K562 (cell line): ENCODE measurements around the gene DLX2. TPM values are rescaled to one million over a fixed set of nuclear protein-coding genes. Genes with fewer than 3 reads are reported as not detected.

Experiments used
- CREB1 ChIP-seq, 2 experiments: sonication (generic) in 1 of 2; formaldehyde crosslinking in 1 of 2; IDR thresholded peaks; 2 replicates each; pipeline versions ENCODE4 v1.6.1 to v1.8.0; 2012 to 2022; ENCODE audit warnings: inconsistent platforms in 1 of 2, mild to moderate bottlenecking in 1 of 2, missing genetic modification reagents in 1 of 2, moderate library complexity in 1 of 2
- ELF4 ChIP-seq: fragments of 450-650 bp; formaldehyde crosslinking; IDR thresholded peaks from 2 replicates; pipeline ENCODE4 v1.4.0; 2022; ENCODE audit warnings: missing genetic modification characterization
- HDAC8 ChIP-seq: fragments of 450-650 bp; IDR thresholded peaks from 2 replicates; pipeline ENCODE4 v1.6.1; 2016; ENCODE audit warnings: mild to moderate bottlenecking, missing genetic modification characterization, moderate library complexity, missing compliant biosample characterization
- KLF1 ChIP-seq: fragments of 450-650 bp; IDR thresholded peaks from 2 replicates; pipeline ENCODE4 v1.6.1; 2016; ENCODE audit warnings: missing genetic modification characterization, missing compliant biosample characterization
- NFRKB ChIP-seq: fragments of 450-650 bp; IDR thresholded peaks from 2 replicates; pipeline ENCODE4 v1.6.1; 2016; ENCODE audit warnings: low read depth
- NKRF ChIP-seq: fragments of 450-650 bp; IDR thresholded peaks from 2 replicates; pipeline ENCODE4 v1.6.1; 2016; ENCODE audit warnings: borderline replicate concordance
- SFPQ ChIP-seq: fragments of 200-400 bp; formaldehyde crosslinking; IDR thresholded peaks from 2 replicates; pipeline ENCODE4 v1.6.1; 2017; ENCODE audit warnings: mild to moderate bottlenecking, low read depth, low read length, moderate library complexity
- STAT5A ChIP-seq: IDR thresholded peaks from 2 replicates; pipeline ENCODE4 v1.6.1; 2012; ENCODE audit warnings: low read length, inconsistent platforms, borderline replicate concordance
- YY1 ChIP-seq, 3 experiments: IDR thresholded peaks; 2 replicates each; pipeline ENCODE4 v1.6.1; 2011; ENCODE audit warnings: low read length in 2 of 3, mild to moderate bottlenecking in 2 of 3, moderate library complexity in 2 of 3, borderline replicate concordance in 1 of 3, control low read depth in 1 of 3, low read depth in 1 of 3; ENCODE audit not compliant: insufficient read depth in 3 of 3, insufficient replicate concordance in 2 of 3, control insufficient read depth in 1 of 3, insufficient read length in 1 of 3; ENCODE audit errors: extremely low read depth in 1 of 3
- ZNF644 ChIP-seq: fragments of 200-800 bp; sonication (Bioruptor generic); IDR thresholded peaks from 2 replicates; pipeline ENCODE4 v1.6.1; 2016; ENCODE audit warnings: low read depth, missing genetic modification characterization, missing compliant biosample characterization
- polyA plus RNA-seq, 8 experiments: library from polyadenylated mRNA; depleted of rRNA in 4 of 8; stranded (reverse) in 5 of 8; unstranded in 3 of 8; fragments of >200 nt; fragmentation: Nextera tagmentation in 2 of 8; fragmentation: Illumina TruSeq in 1 of 8; extraction: Ambion mirVana in 2 of 8; extraction: Trizol in 1 of 8; gene quantifications; 2 replicates each; pipeline versions ENCODE4 v1.2.1 to v1.2.3, GENCODE V29; 2011 to 2014; ENCODE audit warnings: inconsistent platforms in 1 of 8, missing spikeins in 1 of 8
- total RNA-seq, 7 experiments: library from RNA; depleted of rRNA in 6 of 7; stranded (reverse); fragments of >200 nt in 6 of 7; fragmentation: Illumina TruSeq in 2 of 7; extraction: Trizol in 2 of 7; gene quantifications; 2 replicates each; pipeline versions ENCODE4 v1.2.1 to v1.2.3, GENCODE V29; 2011 to 2021; ENCODE audit warnings: low replicate concordance in 1 of 7
- TF ChIP-seq, protein P1 (sequence below): fragments of 200-600 bp; sonication (generic); IDR thresholded peaks from one replicate; pipeline ENCODE4 v1.6.1; 2012; ENCODE audit warnings: mild to moderate bottlenecking, low read depth, low read length, inconsistent platforms
- TF ChIP-seq, protein P2 (sequence below): fragments of 250-450 bp; sonication (Bioruptor Pico); IDR thresholded peaks from 2 replicates; pipeline ENCODE4 v1.8.0; 2021; ENCODE audit warnings: moderate library complexity, mild to moderate bottlenecking, inconsistent platforms

DLX2 gene
- total and polyA plus RNA-seq, 9 of the 15 experiments (the other 6 are each of a cell fraction or from before 2014, with no cell fraction given), result 0.14 to 4.3 (median 0.86) TPM

DNA sequence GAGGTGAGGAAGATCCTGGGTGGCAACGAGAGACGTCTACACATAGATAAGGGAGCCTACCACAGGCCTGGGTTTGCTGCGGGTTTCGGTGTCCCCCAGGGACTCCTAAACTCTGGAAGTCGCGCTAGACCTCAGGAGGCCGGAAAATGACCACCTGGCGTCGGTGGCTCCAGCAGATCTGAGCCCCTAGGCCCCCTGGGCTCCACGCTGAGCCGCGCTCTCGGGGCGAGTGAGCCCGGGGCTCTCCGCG lies 18.4 kb downstream of the DLX2 start (continued):
- TF ChIP-seq, protein P1, sequence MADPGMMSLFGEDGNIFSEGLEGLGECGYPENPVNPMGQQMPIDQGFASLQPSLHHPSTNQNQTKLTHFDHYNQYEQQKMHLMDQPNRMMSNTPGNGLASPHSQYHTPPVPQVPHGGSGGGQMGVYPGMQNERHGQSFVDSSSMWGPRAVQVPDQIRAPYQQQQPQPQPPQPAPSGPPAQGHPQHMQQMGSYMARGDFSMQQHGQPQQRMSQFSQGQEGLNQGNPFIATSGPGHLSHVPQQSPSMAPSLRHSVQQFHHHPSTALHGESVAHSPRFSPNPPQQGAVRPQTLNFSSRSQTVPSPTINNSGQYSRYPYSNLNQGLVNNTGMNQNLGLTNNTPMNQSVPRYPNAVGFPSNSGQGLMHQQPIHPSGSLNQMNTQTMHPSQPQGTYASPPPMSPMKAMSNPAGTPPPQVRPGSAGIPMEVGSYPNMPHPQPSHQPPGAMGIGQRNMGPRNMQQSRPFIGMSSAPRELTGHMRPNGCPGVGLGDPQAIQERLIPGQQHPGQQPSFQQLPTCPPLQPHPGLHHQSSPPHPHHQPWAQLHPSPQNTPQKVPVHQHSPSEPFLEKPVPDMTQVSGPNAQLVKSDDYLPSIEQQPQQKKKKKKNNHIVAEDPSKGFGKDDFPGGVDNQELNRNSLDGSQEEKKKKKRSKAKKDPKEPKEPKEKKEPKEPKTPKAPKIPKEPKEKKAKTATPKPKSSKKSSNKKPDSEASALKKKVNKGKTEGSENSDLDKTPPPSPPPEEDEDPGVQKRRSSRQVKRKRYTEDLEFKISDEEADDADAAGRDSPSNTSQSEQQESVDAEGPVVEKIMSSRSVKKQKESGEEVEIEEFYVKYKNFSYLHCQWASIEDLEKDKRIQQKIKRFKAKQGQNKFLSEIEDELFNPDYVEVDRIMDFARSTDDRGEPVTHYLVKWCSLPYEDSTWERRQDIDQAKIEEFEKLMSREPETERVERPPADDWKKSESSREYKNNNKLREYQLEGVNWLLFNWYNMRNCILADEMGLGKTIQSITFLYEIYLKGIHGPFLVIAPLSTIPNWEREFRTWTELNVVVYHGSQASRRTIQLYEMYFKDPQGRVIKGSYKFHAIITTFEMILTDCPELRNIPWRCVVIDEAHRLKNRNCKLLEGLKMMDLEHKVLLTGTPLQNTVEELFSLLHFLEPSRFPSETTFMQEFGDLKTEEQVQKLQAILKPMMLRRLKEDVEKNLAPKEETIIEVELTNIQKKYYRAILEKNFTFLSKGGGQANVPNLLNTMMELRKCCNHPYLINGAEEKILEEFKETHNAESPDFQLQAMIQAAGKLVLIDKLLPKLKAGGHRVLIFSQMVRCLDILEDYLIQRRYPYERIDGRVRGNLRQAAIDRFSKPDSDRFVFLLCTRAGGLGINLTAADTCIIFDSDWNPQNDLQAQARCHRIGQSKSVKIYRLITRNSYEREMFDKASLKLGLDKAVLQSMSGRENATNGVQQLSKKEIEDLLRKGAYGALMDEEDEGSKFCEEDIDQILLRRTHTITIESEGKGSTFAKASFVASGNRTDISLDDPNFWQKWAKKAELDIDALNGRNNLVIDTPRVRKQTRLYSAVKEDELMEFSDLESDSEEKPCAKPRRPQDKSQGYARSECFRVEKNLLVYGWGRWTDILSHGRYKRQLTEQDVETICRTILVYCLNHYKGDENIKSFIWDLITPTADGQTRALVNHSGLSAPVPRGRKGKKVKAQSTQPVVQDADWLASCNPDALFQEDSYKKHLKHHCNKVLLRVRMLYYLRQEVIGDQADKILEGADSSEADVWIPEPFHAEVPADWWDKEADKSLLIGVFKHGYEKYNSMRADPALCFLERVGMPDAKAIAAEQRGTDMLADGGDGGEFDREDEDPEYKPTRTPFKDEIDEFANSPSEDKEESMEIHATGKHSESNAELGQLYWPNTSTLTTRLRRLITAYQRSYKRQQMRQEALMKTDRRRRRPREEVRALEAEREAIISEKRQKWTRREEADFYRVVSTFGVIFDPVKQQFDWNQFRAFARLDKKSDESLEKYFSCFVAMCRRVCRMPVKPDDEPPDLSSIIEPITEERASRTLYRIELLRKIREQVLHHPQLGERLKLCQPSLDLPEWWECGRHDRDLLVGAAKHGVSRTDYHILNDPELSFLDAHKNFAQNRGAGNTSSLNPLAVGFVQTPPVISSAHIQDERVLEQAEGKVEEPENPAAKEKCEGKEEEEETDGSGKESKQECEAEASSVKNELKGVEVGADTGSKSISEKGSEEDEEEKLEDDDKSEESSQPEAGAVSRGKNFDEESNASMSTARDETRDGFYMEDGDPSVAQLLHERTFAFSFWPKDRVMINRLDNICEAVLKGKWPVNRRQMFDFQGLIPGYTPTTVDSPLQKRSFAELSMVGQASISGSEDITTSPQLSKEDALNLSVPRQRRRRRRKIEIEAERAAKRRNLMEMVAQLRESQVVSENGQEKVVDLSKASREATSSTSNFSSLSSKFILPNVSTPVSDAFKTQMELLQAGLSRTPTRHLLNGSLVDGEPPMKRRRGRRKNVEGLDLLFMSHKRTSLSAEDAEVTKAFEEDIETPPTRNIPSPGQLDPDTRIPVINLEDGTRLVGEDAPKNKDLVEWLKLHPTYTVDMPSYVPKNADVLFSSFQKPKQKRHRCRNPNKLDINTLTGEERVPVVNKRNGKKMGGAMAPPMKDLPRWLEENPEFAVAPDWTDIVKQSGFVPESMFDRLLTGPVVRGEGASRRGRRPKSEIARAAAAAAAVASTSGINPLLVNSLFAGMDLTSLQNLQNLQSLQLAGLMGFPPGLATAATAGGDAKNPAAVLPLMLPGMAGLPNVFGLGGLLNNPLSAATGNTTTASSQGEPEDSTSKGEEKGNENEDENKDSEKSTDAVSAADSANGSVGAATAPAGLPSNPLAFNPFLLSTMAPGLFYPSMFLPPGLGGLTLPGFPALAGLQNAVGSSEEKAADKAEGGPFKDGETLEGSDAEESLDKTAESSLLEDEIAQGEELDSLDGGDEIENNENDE, result no peak
- TF ChIP-seq ZNF644 (no peak), SFPQ (no peak), HDAC8 (tag) (no peak), STAT5A (no peak), YY1 (IDR thresholded peaks at IDR 0.05; ENCODE audit: borderline replicate concordance in 1 of 3, control insufficient read depth in 1 of 3, extremely low read depth in 1 of 3, insufficient read depth in 3 of 3, insufficient read length in 1 of 3, insufficient replicate concordance in 2 of 3, low read depth in 1 of 3, low read length in 2 of 3) (no peak), NKRF (no peak), KLF1 (no peak), NFRKB (no peak; the same call in 1 of the 2 replicates), CREB1 (IDR thresholded peaks at IDR 0.05) (peak; percentile 29; the same call in 1 of the 2 replicates), CREB1 (CRISPR knock-in tag; IDR thresholded peaks at IDR 0.05) (peak; percentile 52), ELF4 (CRISPR knock-in tag) (0 out of 2 replicates have a peak, but pooled peaks have one; percentile 12)
- TF ChIP-seq, protein P2, sequence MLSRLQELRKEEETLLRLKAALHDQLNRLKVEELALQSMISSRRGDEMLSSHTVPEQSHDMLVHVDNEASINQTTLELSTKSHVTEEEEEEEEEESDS, result no peak
